HG02884 (cell line): ENCODE measurements around the gene LMX1B.

ENCODE experiments used
- ATAC-seq: cut with Tn5 transposase; IDR thresholded peaks from one replicate; pipeline ENCODE4 v1.9.1; 2021; ENCODE audit warnings: mild to moderate bottlenecking, moderate library complexity; ENCODE audit not compliant: unreplicated experiment

LMX1B gene

DNA sequence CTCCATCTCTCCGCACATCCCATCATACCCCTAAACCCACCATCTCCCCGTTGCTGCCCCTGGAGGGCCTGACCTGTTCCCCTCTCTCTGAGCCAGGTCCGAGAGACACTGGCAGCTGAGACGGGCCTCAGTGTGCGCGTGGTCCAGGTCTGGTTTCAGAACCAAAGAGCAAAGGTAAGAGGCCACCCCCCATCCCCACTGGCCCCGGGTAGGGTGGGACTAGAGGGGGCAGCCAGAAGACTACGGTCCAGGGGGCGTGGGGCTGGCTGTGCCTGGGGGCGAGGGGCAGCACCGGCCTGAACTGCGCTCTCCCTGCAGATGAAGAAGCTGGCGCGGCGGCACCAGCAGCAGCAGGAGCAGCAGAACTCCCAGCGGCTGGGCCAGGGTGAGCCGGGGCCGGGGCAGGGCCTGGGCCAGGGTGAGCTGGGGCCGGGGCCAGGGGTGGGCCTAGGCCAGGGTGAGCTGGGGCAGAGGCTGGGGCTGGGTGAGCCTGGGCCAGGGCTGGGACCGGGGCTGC is 79.8 kb downstream of the LMX1B start:
- no peak for ATAC-seq

DNA sequence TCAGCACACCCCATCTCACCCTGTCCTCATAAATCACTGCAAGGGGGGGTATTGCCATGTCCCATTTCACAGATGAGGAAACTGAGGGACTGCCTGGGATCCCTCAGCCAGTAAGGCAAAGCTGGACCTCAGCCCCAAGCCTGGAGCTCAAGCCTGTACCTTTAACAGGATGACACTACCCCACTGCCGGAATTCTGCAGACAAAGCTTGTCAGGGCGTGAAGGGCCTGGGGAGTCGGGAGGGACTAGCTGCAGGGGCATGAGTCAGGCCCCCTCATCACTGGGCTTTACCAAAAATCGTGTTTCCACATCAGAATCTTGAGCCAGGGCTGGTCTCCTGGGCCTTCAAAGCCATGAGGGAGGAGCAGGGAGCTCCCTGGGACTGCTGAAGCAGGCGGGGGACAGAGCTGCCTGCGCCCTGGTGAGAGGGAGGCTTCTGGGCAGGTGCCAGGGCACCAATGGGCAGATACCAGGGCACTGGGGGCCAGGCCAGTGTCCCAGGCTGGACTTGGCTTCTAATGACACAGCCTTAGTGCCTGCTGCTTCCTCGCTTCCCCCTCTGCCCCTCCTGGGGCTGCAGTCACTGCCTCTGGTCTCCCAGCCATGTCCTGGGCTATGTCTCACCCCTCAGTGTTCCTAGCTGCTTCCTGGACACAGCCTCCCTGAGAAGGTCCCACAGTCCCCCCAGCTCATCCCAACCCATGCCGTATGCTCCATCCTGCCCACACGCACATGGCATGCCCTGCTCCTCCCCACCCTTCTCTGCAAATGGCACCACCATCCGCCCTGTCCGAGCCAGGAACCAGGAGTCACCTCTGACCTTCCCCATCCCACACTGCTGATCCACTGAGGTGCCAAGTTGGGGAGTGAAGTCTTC is 80.7 kb downstream of the LMX1B start:
- no peak for ATAC-seq

DNA sequence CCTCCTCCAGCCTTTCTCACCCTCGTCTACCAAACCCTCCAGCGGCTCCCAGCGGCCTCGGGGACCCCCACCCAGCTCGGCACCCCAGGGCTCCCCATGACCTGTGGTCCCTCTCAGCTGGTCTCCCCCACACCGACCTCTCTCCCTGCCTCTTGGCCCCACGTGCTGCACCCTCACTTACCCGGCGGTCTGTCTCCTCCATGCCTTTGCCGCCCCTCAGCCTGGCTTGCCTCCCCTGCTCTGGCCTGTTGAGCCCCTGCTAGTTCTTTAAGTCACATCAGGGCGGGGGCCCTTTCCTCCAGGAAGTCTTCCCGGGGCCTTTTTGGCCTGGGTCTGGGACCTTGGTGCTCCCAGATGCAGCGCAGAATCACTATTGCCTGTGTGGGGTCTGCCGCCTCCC is 81.5 kb downstream of the LMX1B start:
- no peak for ATAC-seq

DNA sequence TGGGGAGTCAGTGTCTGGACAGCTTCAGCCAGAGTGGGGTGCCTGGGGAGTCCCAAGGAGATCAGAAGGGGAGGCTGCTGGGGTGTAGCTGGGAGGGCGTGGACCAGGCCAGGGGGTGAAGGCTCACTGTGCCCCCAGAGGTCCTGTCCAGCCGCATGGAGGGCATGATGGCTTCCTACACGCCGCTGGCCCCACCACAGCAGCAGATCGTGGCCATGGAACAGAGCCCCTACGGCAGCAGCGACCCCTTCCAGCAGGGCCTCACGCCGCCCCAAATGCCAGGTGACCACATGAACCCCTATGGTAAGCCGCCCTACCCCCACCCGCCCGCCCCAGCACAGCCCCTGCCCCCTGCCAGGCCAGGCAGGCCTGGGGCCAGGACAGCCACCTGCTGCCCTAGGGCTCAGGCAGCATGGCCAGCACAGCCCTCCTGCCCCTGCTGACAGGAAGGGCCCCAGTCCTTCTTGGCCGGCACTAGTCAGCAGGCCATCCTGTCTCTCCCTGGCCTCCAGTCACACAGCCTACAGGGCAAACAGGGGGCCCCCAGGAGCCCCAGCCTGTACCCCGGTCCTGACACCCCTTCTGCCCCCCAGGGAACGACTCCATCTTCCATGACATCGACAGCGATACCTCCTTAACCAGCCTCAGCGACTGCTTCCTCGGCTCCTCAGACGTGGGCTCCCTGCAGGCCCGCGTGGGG is 82.1 kb downstream of the LMX1B start:
- no peak for ATAC-seq

DNA sequence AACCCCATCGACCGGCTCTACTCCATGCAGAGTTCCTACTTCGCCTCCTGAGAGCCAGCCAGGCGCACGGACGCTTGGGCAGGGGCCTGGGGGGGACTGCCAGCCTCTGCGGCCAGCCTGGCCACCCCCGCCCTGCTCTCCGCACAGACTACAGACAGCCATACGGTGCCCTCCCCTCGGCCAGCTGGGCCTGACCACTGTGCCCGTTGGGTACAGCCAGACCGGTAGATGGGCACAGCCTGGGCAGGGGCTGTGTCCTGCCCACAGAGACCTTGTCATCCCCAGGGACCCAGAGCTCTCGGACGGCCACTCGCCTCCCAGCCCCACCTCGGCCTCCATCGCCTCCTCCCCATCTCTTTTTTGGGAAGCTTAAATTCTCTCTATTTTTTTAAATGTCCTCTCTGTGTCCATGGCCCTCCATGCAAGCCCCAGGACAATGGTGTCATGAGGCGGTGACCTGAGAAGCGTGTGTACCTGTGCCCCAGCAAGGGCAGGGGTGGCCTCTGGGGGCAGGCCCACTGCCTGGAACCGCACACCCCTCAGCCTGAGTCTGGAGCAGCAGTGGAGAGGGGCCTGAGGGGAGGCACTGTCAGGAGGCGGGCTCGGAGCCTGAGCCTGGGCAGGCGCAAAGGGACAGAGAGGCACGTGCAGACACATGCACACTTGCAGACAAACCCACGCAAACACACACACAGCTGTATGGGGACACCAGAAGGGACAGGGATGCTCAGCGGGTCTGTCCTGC is 82.8 kb downstream of the LMX1B start:
- no peak for ATAC-seq

DNA sequence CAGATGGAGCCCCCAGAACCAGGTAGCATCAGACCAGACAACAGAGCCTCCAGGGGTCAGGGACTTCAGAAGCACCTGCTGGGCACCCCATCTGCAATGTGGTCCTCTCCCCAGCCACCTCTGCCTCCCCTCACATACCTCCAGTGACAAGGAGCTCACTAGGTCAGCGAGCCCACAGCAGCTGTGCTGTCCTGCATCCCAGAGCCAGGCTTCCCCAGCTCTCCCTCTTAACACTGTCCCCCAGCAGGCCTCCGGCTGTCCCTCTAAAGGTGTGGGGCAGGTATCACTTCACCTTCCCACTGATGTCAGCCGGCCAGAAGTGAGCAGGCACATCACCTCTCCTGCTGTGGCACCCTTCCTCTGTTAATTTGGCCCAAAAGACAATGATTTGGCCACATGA is 83.6 kb downstream of the LMX1B start:
- no peak for ATAC-seq

DNA sequence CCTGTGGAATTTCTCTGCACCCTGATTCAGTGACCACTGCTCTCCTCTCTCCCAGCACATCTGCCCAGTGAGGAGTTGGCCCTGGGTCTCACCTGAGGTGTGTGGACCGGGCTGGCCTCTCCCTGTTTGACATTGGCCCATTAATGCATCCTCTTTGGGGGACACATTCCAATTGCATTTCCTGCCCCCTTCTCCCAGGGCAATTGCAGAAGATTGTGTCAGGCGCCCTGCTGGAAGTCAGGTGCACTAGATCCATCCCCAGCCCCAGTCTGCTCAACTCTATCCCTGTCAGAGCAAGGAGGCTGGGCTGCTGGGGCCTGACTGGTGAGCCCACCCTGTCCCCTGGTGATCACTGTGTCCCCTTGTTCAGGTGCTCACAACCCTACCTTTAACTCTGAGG is 84.5 kb downstream of the LMX1B start:
- ATAC-seq: no peak

DNA sequence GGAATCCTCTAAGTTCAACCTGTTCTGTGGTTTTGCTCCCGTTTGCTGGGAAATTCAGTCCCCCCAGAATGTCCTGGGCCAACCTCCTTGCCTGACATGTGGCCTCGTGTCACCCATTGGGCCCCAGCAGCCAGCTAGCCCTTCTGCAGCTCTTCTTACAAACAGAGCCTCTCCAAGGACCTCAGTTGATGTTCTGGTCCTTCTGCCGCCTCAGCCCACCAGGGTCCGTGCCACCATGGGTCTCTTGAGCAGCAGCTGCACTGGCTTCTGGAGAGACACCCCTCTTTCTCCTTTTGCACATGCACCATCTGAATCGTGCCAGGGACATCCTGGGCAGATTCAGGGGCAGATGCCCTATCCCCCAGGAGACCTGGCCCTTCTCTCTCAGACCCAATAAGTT is 85.0 kb downstream of the LMX1B start:
- ATAC-seq: no peak

DNA sequence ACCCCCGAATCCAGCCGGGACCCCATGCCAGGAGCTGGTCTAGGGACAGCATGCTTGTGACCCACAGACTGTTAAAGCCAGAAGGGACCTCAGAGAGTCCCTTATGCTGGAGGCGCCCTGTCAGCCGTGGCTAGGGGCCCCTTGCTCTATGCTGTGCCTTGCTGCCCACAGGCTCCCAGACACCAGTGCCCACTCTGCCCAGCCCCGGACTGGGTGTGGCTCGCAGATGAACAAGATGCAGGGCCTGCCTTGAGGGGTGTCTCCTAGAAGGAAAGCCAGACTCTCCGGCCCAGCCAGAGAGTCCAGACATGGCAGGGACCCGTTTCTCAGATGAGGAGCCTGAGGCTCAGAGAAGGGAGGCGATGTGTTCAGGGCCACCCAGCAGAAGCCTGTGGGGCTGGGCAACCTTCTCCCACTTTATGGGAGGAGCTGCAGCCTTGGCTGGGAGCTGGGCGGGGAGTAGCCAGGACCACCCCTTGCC is 85.7 kb downstream of the LMX1B start:
- ATAC-seq: no peak

DNA sequence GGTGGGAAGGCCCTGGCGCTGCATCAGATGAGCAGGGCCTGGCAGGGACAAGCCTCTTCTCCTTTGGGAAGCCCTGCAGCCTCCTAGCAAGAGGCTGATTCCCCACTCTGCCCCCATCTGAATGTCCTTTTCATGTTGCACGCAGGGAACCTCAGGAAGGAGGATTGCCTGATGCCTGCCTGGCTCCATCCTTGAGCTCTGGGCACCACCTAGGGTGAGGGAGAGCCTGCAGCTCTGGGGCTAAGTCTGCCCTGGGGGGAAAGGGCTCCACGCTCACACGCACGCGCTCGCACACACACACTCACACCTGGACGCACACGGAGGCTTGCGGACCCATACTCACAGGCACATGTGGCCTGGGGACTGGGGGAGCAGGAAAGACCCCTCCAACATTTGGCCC is 86.6 kb downstream of the LMX1B start:
- ATAC-seq: no peak

DNA sequence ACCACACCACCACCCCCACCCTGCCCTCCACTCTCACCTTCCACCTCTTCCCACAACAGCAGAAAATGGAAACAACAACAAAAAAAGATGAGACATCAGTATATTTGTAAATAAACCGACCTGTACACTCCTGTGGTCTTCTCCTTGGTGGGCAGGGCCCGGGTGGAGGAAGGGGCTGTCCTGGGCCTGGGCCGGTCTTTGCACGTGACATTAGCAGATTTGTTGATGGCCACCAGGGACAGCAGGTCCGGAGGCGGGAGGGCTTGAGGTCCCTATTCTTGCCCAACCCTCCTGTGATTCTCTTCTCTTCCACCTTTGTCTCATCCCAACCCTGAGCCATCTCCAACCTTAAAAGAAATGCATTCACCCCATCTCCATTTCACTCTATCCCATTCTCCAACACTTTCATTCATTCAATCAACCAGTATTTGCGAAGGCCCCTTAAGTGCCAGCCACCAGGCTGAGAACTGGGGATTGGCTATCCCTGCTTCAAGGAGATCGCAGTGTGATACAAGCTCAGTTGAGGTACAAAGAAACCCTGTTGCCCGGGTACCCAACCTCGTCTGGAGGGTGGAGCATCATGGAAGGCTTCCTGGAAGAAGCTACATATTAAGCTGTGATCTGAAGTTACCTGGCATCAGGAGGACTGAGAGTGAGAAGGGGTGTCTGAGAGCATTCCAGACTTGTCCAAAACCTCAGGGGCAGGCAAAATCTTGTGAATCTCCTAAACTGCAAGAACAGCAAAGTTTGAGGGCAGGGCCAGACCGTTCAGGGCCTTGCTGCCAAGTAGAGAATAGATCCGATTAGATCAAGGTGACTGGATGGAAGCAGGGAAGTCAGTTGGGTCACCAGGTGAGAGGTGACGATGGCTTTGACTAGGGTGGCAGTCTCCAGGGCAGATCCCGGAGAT is 87.4 kb downstream of the LMX1B start:
- no peak for ATAC-seq

DNA sequence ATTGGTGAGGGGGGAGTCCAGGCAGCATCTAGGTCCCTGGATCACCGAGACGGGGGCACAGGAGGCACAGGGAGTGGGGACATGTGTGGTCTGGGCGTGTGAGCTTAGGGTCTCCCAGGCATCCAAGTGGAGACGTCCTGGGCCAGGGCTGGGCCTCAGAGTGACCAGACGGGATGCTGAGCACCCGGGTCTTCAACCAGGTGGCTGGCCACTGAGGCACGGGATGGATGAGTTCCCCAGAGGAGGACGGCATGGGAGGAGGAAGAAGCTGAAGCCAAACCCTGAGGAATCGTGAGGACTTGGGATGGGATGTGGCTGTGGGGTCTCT is 88.0 kb downstream of the LMX1B start:
- no peak for ATAC-seq

DNA sequence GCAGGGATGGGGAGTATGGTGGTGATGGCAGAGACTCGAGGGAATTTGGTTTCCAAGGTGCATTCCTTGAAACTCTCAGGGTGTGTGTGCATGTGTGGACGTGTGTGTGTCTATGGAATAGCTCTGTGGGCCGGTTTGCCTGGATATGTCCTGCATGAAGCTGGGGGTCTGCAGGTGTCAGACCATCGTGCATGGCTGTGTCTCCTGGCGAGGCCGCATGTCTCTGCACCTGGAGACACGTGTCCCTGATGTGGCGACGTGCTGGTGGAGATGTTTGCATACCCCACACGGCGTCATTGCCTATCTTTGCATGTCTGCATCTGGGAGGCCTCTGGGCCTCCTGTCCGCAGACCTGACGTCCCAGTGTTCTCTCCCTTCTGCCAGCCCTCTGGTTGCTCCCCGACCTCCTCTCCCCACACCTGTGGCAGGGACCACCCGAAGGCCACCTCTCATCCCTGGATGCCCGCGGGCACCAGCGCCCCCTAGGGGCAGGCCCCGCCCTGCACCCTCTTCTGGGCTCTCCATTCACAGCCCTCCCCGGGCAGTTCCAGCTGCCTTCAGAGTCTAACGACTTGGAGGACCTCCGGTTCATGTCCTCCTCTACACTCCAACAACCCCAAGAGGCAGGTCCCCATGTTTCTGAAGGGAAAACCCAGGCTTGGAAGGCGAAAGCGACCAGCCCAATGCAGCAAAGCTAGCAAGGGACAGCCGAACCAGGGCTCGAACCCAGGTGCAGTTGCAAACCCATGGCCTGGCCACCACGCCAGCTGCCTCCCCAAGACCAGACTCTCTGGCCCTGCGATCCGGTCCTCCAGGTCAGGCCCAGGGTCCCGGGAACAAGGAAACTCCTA is 88.6 kb downstream of the LMX1B start:
- ATAC-seq: no peak

DNA sequence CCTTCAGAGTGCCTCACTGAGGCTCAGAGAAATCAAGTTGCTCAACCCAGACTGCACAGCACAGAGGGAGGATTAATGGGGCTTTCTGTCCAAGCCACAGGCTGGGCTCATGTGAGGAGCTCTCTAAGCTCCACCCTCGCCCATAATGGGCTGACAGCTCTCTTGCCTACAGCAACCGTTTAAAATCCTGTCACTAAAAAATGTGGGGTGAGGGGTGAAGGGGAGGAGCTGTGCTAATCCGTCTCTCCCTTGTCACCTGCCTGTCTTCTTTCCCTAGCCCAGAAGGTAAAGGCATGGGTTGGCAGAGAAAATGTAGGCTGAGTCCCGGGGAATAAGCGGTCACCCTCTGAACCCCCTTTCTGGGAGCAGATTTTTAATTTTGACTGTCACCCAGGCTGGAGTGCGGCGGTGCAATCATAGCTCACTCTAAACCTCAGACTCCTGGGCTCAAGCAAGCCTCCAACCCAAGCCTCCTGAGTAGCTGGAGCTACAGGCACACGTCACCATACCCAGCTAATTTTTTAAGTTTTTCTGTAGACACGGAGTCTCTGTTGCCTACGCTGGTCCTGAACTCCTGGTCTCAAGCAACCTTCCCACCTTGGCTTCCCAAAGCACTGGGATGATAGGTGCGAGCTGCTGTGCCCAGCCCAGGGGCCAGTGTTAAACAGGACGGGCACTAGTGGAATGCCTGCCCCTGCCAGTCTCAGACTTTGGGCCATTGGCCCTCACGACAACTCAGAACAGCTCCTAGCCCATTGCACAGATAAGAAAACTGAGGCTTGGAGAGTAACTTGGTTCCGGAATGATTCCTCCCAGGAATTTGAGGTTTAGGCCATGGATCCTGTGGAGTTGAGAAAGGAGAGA is 89.5 kb downstream of the LMX1B start:
- ATAC-seq: no peak

DNA sequence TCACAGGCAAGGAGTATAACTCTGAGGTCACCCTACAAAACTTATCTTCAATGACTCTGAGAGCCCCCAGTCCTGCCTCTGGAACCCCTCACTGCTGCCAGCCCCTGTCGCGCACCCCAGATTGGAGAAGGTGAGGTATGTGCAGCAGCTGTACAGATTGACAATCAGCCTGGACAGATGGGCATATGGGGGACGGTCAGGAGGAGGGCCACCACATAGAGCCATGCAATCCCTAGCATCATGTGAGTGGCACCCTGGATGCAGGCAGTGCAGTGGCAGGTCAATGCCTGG is 90.1 kb downstream of the LMX1B start:
- no peak for ATAC-seq

DNA sequence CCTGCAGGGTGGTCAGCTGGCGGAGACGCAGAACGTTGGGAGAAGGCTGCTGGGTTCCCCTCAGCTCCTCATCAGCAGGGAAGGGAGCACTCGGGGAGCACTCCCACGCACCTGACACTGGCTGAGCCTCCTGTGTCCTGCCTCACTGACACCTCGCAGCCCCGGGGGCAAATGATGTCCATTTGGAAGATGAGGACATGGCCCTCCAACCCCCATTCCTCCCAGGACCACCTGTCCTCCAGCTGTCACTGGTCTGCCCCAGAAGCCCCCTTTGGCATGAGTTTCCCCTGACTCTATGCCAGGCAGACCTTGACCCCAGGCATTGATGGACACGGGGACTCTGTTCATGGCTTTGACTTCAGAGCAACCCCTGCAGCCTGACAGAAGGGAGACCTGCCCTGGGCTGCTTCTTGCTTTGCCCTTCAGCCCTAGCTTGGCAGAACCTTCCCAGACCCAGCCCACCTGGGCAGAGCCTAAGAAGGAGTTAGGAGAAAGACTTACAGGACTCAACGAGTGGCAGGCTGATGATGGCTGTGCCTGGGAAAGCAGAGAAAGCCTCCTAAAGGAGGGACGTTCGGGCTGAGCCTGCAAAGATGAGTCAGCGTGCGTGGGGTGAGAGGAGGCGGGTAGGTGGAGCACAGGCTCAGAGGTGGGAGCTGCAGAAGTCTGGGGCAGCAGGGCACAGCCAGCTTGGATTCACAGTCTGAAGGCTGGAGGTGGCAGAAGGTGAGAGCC is 90.6 kb downstream of the LMX1B start:
- no peak for ATAC-seq

DNA sequence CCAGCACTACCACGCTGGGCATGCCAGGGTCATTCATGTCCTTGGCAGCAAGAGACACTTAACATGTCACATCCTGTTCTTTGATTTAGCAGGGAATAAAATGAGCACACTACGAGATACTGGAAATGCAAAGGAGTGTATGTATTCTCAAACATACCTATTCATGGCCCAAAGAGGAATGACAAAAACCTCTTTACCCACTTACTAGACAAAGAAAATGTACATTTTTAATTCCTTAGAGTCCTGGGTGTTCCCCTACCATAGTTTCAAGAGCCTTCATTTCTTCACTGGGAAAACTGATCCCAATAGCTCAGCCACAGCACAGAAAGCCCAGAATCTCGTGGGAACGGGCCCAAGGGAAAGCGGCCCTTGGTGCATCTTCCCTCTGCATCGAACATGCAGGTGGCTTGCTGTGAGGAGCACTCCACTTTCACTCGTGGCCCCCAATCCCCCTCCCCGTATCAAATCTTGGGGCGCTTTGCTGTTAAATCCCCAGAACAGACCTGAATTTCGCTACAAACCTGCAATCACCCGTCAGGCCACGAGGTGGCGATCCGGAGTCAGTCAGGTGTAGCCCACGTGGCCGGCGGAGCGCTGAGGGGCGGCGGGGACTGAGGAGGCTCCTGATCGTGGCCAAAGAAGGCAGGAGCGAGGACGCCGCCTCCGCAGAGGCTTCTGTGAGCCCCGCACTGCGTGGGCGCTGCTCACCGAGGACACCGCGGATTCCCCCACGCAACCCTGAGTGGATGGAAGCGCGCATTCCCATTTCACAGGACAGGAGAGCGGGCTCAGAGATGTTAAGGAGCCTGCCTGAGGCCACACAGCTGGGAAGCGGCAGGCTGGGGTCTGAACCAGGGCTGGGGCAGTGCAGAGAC is 91.4 kb downstream of the LMX1B start:
- no peak for ATAC-seq
